Measurements from ENCODE around the gene ACSL5.

DNA sequence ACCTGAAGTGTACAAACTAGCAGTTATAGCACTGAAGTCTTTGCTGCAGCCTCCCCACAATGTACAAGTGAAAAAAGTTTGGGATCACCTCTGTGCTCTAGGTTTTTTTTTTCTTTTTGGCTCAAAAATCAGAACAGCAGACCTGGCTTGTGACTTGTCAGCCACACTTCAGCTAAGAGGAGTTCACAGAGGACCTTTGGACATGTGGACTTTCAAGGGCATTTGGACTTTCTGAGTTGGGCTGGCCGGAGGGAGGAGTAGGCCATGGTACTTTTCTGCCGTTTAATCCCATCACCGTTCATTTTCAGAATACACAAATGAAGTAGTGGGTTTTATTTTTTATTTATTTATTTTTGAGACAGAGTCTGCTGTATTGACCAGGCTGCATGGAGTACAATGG lies 21.9 kb upstream of the ACSL5 start:
- TF ChIP-seq, protein P1, sequence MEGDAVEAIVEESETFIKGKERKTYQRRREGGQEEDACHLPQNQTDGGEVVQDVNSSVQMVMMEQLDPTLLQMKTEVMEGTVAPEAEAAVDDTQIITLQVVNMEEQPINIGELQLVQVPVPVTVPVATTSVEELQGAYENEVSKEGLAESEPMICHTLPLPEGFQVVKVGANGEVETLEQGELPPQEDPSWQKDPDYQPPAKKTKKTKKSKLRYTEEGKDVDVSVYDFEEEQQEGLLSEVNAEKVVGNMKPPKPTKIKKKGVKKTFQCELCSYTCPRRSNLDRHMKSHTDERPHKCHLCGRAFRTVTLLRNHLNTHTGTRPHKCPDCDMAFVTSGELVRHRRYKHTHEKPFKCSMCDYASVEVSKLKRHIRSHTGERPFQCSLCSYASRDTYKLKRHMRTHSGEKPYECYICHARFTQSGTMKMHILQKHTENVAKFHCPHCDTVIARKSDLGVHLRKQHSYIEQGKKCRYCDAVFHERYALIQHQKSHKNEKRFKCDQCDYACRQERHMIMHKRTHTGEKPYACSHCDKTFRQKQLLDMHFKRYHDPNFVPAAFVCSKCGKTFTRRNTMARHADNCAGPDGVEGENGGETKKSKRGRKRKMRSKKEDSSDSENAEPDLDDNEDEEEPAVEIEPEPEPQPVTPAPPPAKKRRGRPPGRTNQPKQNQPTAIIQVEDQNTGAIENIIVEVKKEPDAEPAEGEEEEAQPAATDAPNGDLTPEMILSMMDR (IDR thresholded peaks at IDR 0.05; ENCODE audit: insufficient read depth, low read depth, low read length) = no peak
- no peak for TF ChIP-seq EZH2 (IDR thresholded peaks at IDR 0.05; ENCODE audit: insufficient read depth, low read length)

All from astrocyte (in vitro differentiated cells and primary cell).